A549 (cell line): ENCODE data around the gene CLASP2. TPM values are rescaled to one million over a fixed set of nuclear protein-coding genes. Genes with fewer than 3 reads are reported as not detected.
A peak's percentile ranks its signal among the peaks of the same experiment; 100 is the strongest.

ENCODE experiments used
- ATAC-seq, 2 experiments: fragments of 200-7000 bp in 1 of 2; fragments of >200 bp in 1 of 2; cut with Nextera tagmentation in 1 of 2; cut with Tn5 transposase in 1 of 2; 3 replicates each; pipeline versions ENCODE4 v1.8.0 to v1.9.1; 2018 to 2020; ENCODE audit warnings: mild to moderate bottlenecking in 1 of 2, moderate library complexity in 1 of 2
- CTCF ChIA-PET: fragments of 300-600 bp; sonication (Branson Sonifier 250); formaldehyde crosslinking; extraction: SDS; loops from one replicate; lab custom pipeline; 2021; ENCODE audit warnings: antibody characterized with exemption, inconsistent platforms; lab: Yijun Ruan, JAX
- POLR2A ChIA-PET: fragments of 350-600 bp; formaldehyde crosslinking; extraction: SDS; loops from one replicate; lab custom pipeline; 2021; ENCODE audit warnings: antibody characterized with exemption, inconsistent platforms; lab: Yijun Ruan, JAX
- DNase-seq, 2 experiments: peaks; one replicate each; pipeline versions ENCODE4 v3.0.0 to v3.0.0-alpha.2; 2011 to 2016; ENCODE audit warnings: low read depth in 1 of 2, low spot score in 1 of 2
- FAIRE-seq: peaks from 2 replicates; lab custom pipeline; 2011; peaks lifted over from hg19 to GRCh38; lab: Jason Lieb, UNC
- H3K27ac ChIP-seq, 2 experiments: fragments of >200 bp; sonication (Bioruptor Twin); formaldehyde crosslinking; 3 replicates each; pipeline ENCODE4 v1.5.1; 2016 to 2017
- H3K4me1 ChIP-seq: fragments of >200 bp; sonication (Bioruptor Twin); formaldehyde crosslinking; 3 replicates; pipeline ENCODE4 v1.6.1; 2016
- H3K4me2 ChIP-seq: fragments of >200 bp; sonication (Bioruptor Twin); formaldehyde crosslinking; 3 replicates; pipeline ENCODE4 v1.6.1; 2016
- H3K4me3 ChIP-seq: fragments of >200 bp; sonication (Bioruptor Twin); formaldehyde crosslinking; 3 replicates; pipeline ENCODE4 v1.5.1; 2016
- H3K9me3 ChIP-seq: fragments of >200 bp; sonication (Bioruptor Twin); formaldehyde crosslinking; 3 replicates; pipeline ENCODE4 v1.6.1; 2016
- BHLHE40 ChIP-seq: IDR thresholded peaks from 2 replicates; pipeline ENCODE4 v1.6.1; 2012; ENCODE audit warnings: low read depth, low read length, inconsistent platforms
- CBX2 ChIP-seq: fragments of 200-600 bp; sonication (generic); IDR thresholded peaks from 2 replicates; pipeline ENCODE4 v1.6.1; 2016; ENCODE audit warnings: low read depth, mild to moderate bottlenecking, borderline replicate concordance
- CEBPB ChIP-seq, 2 experiments: fragments of >200 bp in 1 of 2; sonication (Bioruptor Twin) in 1 of 2; formaldehyde crosslinking in 1 of 2; IDR thresholded peaks; 2 replicates each; pipeline ENCODE4 v1.6.1; 2012 to 2016
- CHD4 ChIP-seq: fragments of 200-600 bp; sonication (generic); IDR thresholded peaks from 2 replicates; pipeline ENCODE4 v1.6.1; 2016; ENCODE audit warnings: antibody characterized with exemption, mild to moderate bottlenecking, borderline replicate concordance
- EP300 ChIP-seq, 2 experiments: fragments of >200 bp; sonication (Bioruptor Twin); formaldehyde crosslinking; IDR thresholded peaks; 2 replicates in 1 of 2; 3 replicates in 1 of 2; pipeline ENCODE4 v1.6.1; 2016 to 2017
- HDAC2 ChIP-seq: fragments of 200-600 bp; sonication (generic); IDR thresholded peaks from 2 replicates; pipeline ENCODE4 v1.6.1; 2016
- HEYL ChIP-seq: fragments of 250-450 bp; sonication (Bioruptor Pico); IDR thresholded peaks from 2 replicates; pipeline ENCODE4 v1.8.0; 2021; ENCODE audit warnings: mild to moderate bottlenecking, moderate library complexity
- HOXB13 ChIP-seq: fragments of 250-450 bp; sonication (Bioruptor Pico); IDR thresholded peaks from 2 replicates; pipeline ENCODE4 v1.5.0; 2020; ENCODE audit warnings: low read depth, mild to moderate bottlenecking, moderate library complexity
- MAFK ChIP-seq: fragments of 450-650 bp; IDR thresholded peaks from 2 replicates; pipeline ENCODE4 v1.6.1; 2014; ENCODE audit not compliant: partially characterized antibody
- NFE2L2 ChIP-seq: fragments of 150-350 bp; conservative IDR thresholded peaks from 2 replicates; pipeline ENCODE4 v1.6.1; 2014; ENCODE audit warnings: low read length
- NPAS2 ChIP-seq: fragments of 250-450 bp; sonication (Bioruptor Pico); IDR thresholded peaks from 2 replicates; pipeline ENCODE4 v1.8.0; 2022; ENCODE audit warnings: mild to moderate bottlenecking, moderate library complexity, borderline replicate concordance
- PHF8 ChIP-seq: fragments of 200-600 bp; sonication (generic); IDR thresholded peaks from 2 replicates; pipeline ENCODE4 v1.6.1; 2016; ENCODE audit warnings: low read depth, mild to moderate bottlenecking, antibody characterized with exemption, moderate library complexity, borderline replicate concordance
- POLR2A ChIP-seq: IDR thresholded peaks from 2 replicates; pipeline ENCODE4 v1.6.1; 2012; ENCODE audit warnings: mild to moderate bottlenecking, low read length
- POLR2AphosphoS2 ChIP-seq: conservative IDR thresholded peaks from 2 replicates; pipeline ENCODE4 v1.6.1; 2012; ENCODE audit warnings: low read length, improper control_type of control experiment, inconsistent platforms
- RARB ChIP-seq: fragments of 250-450 bp; sonication (Bioruptor Pico); IDR thresholded peaks from 2 replicates; pipeline ENCODE4 v1.8.0; 2021; ENCODE audit warnings: mild to moderate bottlenecking, moderate library complexity
- RNF2 ChIP-seq: fragments of 200-600 bp; sonication (generic); IDR thresholded peaks from 2 replicates; pipeline ENCODE4 v1.6.1; 2016; ENCODE audit warnings: low read depth, mild to moderate bottlenecking, antibody characterized with exemption, moderate library complexity, borderline replicate concordance
- ZSCAN20 ChIP-seq: fragments of 250-450 bp; sonication (Bioruptor Pico); IDR thresholded peaks from 2 replicates; pipeline ENCODE4 v1.8.0; 2022; ENCODE audit warnings: mild to moderate bottlenecking, moderate library complexity
- WGBS: methylation state at CpG from one replicate; pipeline ENCODE4 v1.1.6; 2017; ENCODE audit errors: missing lambda C conversion rate; 5-methylcytosine and 5-hydroxymethylcytosine counted together
- polyA plus RNA-seq, 4 experiments: library from polyadenylated mRNA; depleted of rRNA in 3 of 4; stranded (reverse); fragments of >200 nt; fragmentation: RNase III in 1 of 4; extraction: RNeasy Plus Mini Kit Qiagen cat#74134 plus additional on column Dnase treatment in 1 of 4; gene quantifications; 2 replicates in 3 of 4; 3 replicates in 1 of 4; pipeline ENCODE4 v1.2.3, GENCODE V29; 2011 to 2017
- TF ChIP-seq, protein P1 (sequence below): IDR thresholded peaks from 2 replicates; pipeline ENCODE4 v1.6.1; 2012; ENCODE audit warnings: low read depth, borderline replicate concordance
- TF ChIP-seq, protein P2 (sequence below): fragments of 150-350 bp; IDR thresholded peaks from 2 replicates; pipeline ENCODE4 v1.6.1; 2014; ENCODE audit warnings: low read depth, mild to moderate bottlenecking, low read length
- TF ChIP-seq, protein P3 (sequence below): IDR thresholded peaks from 2 replicates; pipeline ENCODE4 v1.6.1; 2012
- TF ChIP-seq, protein P4 (sequence below): fragments of 450-650 bp; IDR thresholded peaks from 2 replicates; pipeline ENCODE4 v1.6.1; 2014; ENCODE audit warnings: antibody characterized with exemption

CLASP2 gene
- polyA plus RNA-seq, 2 of the 4 experiments (the other 2 are of a cell fraction), result 18.1 to 66.5 TPM

DNA sequence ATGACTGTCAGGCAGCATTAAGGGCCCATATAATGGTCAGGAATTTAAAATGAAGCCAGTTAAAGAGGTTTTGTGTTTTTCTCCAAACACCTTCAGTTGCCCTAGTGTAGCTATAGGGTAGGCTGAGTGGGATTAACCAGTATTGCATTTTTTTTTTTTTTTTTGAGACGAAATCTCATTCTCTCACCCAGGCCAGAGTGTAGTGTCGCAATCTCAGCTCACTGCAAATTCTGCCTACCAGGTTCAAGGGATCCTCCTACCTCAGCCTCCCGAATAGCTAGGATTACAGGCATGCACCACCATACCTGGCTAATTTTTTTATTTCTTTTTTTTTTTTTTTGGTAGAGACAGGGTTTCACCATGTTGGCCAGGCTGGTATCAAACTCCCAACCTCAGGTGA lies 7.0 kb downstream of the CLASP2 start:
- H3K4me2 ChIP-seq, result no peak overlapping the region
- no peak overlapping the region for H3K4me3 ChIP-seq
- no peak overlapping the region for H3K27ac ChIP-seq
- ATAC-seq (no peak), FAIRE-seq (no peak), DNase-seq (no peak)
- WGBS, result 82% methylated on average over 3 of the region's 3 CpGs
- ChIA-PET POLR2A (no interaction called here), CTCF (interaction anchor here (1.0 kb wide), 1 partner anchor 20 kb away, joined by 3 read pairs; no protein-coding TSS in a partner anchor)
- no peak for TF ChIP-seq MAFK
- TF ChIP-seq CEBPB (IDR thresholded peaks at IDR 0.05), result peak in 1 of 2 experiments; percentile 27; a peak in 1 of 4 replicates
- TF ChIP-seq, protein P1, sequence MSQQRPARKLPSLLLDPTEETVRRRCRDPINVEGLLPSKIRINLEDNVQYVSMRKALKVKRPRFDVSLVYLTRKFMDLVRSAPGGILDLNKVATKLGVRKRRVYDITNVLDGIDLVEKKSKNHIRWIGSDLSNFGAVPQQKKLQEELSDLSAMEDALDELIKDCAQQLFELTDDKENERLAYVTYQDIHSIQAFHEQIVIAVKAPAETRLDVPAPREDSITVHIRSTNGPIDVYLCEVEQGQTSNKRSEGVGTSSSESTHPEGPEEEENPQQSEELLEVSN, result no peak
- peaks cover 4% of the 10 kb centered on the region; the same call in 2 of the 3 replicates for H3K4me1 ChIP-seq
- no peaks in the 10 kb centered on the region for H3K9me3 ChIP-seq

DNA sequence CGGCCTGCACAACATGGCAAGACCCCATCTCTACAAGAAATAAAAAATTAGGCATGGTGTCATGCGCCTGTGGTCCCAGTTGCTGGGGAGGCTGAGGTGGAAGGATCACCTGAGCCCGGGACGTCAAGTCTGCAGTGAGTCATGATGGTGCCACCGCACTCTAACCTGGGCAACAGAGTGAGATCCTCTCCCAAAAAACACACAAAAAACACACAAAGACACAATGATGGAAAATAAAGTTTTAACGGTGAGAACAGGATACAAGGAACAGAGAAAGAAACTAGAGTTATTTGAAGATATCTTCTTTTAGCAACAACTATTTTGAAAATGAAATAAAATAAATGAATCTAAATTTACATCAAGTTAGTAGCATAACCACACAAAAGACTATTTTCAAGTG lies 12.0 kb downstream of the CLASP2 start:
- Histone ChIP-seq H3K9me3 (peaks cover 33% of the 10 kb centered on the region), H3K4me1 (no peaks in the 10 kb centered on the region), H3K4me3 (no peak overlapping the region), H3K4me2 (no peak overlapping the region), H3K27ac (no peak overlapping the region)
- FAIRE-seq, result no peak
- no peak for ATAC-seq
- no peak for DNase-seq
- WGBS, result 93% methylated on average over 6 of the region's 6 CpGs
- CTCF ChIA-PET, result no interaction called here
- TF ChIP-seq HDAC2 (no peak), PHF8 (no peak), POLR2A (no peak), NFE2L2 (no peak), NPAS2 (no peak), RARB (no peak), POLR2AphosphoS2 (no peak), HEYL (CRISPR knock-in tag) (no peak), HOXB13 (CRISPR knock-in tag) (no peak), BHLHE40 (no peak), CBX2 (no peak), ZSCAN20 (CRISPR knock-in tag) (no peak), EP300 (IDR thresholded peaks at IDR 0.05) (no peak), CEBPB (IDR thresholded peaks at IDR 0.05) (no peak), RNF2 (no peak), CHD4 (no peak)
- TF ChIP-seq, protein P2, sequence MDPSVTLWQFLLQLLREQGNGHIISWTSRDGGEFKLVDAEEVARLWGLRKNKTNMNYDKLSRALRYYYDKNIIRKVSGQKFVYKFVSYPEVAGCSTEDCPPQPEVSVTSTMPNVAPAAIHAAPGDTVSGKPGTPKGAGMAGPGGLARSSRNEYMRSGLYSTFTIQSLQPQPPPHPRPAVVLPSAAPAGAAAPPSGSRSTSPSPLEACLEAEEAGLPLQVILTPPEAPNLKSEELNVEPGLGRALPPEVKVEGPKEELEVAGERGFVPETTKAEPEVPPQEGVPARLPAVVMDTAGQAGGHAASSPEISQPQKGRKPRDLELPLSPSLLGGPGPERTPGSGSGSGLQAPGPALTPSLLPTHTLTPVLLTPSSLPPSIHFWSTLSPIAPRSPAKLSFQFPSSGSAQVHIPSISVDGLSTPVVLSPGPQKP, result no peak
- TF ChIP-seq, protein P3, sequence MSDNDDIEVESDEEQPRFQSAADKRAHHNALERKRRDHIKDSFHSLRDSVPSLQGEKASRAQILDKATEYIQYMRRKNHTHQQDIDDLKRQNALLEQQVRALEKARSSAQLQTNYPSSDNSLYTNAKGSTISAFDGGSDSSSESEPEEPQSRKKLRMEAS, result no peak
- POLR2A ChIA-PET, result no interaction called here

DNA sequence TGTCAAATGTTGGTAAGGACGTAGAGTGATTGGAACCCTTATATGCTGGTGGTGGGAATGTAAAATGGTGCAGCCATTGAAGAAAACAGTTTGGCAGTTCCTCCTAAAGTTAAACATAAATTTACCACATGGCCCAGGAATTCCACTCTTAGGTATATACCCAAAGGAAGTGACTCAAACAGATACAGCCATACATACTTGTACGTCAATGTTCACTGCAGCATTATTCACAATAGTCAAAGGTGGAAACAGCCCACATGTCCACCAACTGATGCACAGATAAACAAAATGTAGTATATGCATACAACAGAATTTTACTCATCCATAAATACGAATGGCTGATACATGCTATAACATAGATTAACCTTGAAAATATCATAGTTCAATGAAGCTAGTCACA lies 13.2 kb downstream of the CLASP2 start:
- no peak overlapping the region for H3K27ac ChIP-seq
- DNase-seq, result no peak
- H3K4me1 ChIP-seq, result no peaks in the 10 kb centered on the region
- TF ChIP-seq, protein P4, sequence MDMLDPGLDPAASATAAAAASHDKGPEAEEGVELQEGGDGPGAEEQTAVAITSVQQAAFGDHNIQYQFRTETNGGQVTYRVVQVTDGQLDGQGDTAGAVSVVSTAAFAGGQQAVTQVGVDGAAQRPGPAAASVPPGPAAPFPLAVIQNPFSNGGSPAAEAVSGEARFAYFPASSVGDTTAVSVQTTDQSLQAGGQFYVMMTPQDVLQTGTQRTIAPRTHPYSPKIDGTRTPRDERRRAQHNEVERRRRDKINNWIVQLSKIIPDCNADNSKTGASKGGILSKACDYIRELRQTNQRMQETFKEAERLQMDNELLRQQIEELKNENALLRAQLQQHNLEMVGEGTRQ, result no peak
- no peak for TF ChIP-seq HDAC2
- TF ChIP-seq, all 56 proteins: peak for 0
- POLR2A ChIA-PET, result no interaction called here
- Histone ChIP-seq H3K4me2 (no peak overlapping the region), H3K9me3 (peaks cover 43% of the 10 kb centered on the region), H3K4me3 (no peak overlapping the region)
- no peak for FAIRE-seq
- 93% methylated on average over 3 of the region's 3 CpGs for WGBS
- no peak for ATAC-seq
- CTCF ChIA-PET, result interaction anchor here (1.0 kb wide), 1 partner anchor 68 kb away, joined by 4 read pairs; no protein-coding TSS in a partner anchor
